ENCODE data around the gene TRMT1.

The TRMT1 gene

GRCh38 chr19:13095393-13095784 lies 21.2 kb downstream of the TRMT1 start:
- no peaks in the 10 kb centered on the region for H3K9me3 ChIP-seq (ENCODE audit: control insufficient read depth, low read length)
- H3K36me3 ChIP-seq (ENCODE audit: control insufficient read depth, insufficient read depth, low read length) = no peaks in the 10 kb centered on the region
- peak overlapping the region; percentile 13 for H3K27ac ChIP-seq (ENCODE audit: insufficient read depth, low read depth, low read length, poor library complexity, severe bottlenecking)
- peaks cover 32% of the 10 kb centered on the region for H3K4me1 ChIP-seq (ENCODE audit: control insufficient read depth, insufficient read depth, low read length)
- peaks cover 95% of the 10 kb centered on the region for H3K27me3 ChIP-seq (ENCODE audit: control insufficient read depth, insufficient read depth, low read length, poor library complexity, severe bottlenecking)
- H3K4me3 ChIP-seq (ENCODE audit: insufficient read depth, low read depth, low read length) = peak overlapping the region; percentile 34
- WGBS, 2 experiments = 0 to 1% methylated on average over 25 of the region's 25 CpGs

DNA sequence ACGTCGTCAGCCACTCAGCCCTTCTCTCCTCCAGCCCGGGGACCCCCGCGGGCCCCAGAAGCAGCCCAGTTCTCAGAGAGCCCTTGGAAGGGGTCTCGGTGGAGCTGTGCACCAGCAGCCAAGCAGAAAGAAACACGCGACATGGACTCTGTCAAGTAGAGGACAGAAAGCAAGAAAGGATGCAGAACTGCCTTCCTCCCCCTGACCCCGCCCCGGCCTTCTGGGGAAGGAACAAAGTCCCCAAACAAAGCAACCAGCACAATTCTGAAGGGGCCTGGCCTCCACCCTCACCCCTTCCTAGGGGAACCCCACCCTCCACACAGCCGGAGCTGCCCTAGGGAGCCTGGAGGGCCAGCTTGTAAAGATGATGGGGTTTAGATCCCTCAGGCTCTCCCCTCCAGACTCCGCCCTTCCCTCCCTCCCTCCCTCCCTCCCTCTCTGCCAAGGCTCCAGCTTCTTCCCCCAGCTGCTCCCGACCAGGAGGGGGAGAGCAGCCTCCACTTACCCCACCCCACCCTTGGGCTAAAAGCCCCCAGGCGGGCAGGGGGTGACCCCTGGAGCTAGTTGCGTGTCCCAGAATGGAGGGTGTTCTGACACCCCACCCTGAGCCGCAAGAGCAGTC lies 21.7 kb downstream of the TRMT1 start:
- Histone ChIP-seq H3K27me3 (ENCODE audit: control insufficient read depth, insufficient read depth, low read length, poor library complexity, severe bottlenecking) (peaks cover 95% of the 10 kb centered on the region), H3K4me1 (ENCODE audit: control insufficient read depth, insufficient read depth, low read length) (peaks cover 32% of the 10 kb centered on the region), H3K27ac (ENCODE audit: insufficient read depth, low read depth, low read length, poor library complexity, severe bottlenecking) (peak overlapping the region; percentile 13), H3K36me3 (ENCODE audit: control insufficient read depth, insufficient read depth, low read length) (no peaks in the 10 kb centered on the region), H3K4me3 (ENCODE audit: insufficient read depth, low read depth, low read length) (peak overlapping the region; percentile 34), H3K9me3 (ENCODE audit: control insufficient read depth, low read length) (no peaks in the 10 kb centered on the region)
- 4% methylated on average over 16 of the region's 16 CpGs for WGBS, 2 experiments

DNA sequence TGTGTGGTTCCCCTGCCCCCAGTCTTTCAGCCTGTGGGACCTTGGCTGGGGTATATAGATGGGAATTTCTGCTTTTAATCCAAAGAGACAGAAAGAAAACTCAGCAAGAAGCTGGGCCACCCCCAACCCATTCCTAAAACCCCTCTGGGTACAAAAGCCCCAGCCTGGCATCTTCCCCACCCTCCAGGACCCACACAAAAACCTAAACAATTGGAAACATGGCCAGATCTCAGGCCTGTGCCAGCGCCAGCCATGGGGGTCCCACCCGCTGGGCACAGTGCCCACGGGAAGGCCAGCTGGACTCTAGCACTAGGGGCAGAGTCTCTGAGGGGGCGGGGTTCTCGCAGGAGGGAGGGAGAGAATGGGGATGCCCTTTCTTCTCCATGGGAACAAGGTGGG lies 22.4 kb downstream of the TRMT1 start:
- Histone ChIP-seq H3K27ac (ENCODE audit: insufficient read depth, low read depth, low read length, poor library complexity, severe bottlenecking) (no peak overlapping the region), H3K36me3 (ENCODE audit: control insufficient read depth, insufficient read depth, low read length) (no peaks in the 10 kb centered on the region), H3K27me3 (ENCODE audit: control insufficient read depth, insufficient read depth, low read length, poor library complexity, severe bottlenecking) (peaks cover 93% of the 10 kb centered on the region), H3K4me3 (ENCODE audit: insufficient read depth, low read depth, low read length) (no peak overlapping the region), H3K4me1 (ENCODE audit: control insufficient read depth, insufficient read depth, low read length) (peaks cover 32% of the 10 kb centered on the region), H3K9me3 (ENCODE audit: control insufficient read depth, low read length) (no peaks in the 10 kb centered on the region)
- 21 to 27% methylated on average over 5 of the region's 5 CpGs for WGBS, 2 experiments

DNA sequence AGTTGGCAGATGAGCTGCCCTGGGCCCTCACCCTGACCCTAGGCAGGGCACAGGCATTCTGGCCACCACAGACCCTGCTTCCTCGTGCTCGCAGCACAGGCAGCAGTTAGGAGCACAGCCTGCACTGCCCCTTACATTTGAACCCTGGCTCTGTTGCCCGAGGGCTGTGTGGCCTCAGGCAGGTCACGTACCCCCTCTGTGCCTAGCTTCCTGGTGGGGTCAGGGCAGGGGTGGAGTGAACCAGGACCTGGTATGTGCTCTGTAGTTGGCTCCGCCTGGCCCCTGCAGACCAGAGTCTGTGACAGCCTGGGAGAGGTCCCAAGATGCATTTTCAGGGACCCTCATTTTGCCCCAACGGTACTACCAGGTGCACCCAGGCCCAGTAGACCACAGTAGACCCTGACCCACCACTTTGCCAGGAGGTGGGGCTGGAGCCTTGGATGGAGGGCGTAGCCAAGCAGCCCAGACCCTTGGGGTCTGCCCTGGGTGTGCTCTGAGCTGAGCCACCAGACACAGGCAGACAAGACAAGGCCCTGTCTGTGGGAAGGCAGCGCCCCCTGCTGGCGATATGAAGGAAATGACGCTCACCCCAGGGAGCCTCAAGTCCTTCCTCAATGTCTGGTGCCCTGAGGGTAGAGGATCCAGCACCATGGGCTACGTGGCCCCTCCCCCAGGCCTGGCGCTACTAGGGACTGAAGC lies 23.0 kb downstream of the TRMT1 start:
- Histone ChIP-seq H3K36me3 (ENCODE audit: control insufficient read depth, insufficient read depth, low read length) (no peaks in the 10 kb centered on the region), H3K9me3 (ENCODE audit: control insufficient read depth, low read length) (no peaks in the 10 kb centered on the region), H3K27ac (ENCODE audit: insufficient read depth, low read depth, low read length, poor library complexity, severe bottlenecking) (no peak overlapping the region), H3K4me1 (ENCODE audit: control insufficient read depth, insufficient read depth, low read length) (peaks cover 32% of the 10 kb centered on the region), H3K4me3 (ENCODE audit: insufficient read depth, low read depth, low read length) (no peak overlapping the region), H3K27me3 (ENCODE audit: control insufficient read depth, insufficient read depth, low read length, poor library complexity, severe bottlenecking) (peaks cover 87% of the 10 kb centered on the region)
- WGBS, 2 experiments = 43 to 44% methylated on average over 12 of the region's 12 CpGs

GRCh38 chr19:13092606-13093235 lies 23.8 kb downstream of the TRMT1 start:
- H3K27ac ChIP-seq (ENCODE audit: insufficient read depth, low read depth, low read length, poor library complexity, severe bottlenecking) = no peak overlapping the region
- peaks cover 32% of the 10 kb centered on the region for H3K4me1 ChIP-seq (ENCODE audit: control insufficient read depth, insufficient read depth, low read length)
- WGBS, 2 experiments = 93% methylated on average over 14 of the region's 14 CpGs
- no peaks in the 10 kb centered on the region for H3K9me3 ChIP-seq (ENCODE audit: control insufficient read depth, low read length)
- peaks cover 79% of the 10 kb centered on the region for H3K27me3 ChIP-seq (ENCODE audit: control insufficient read depth, insufficient read depth, low read length, poor library complexity, severe bottlenecking)
- no peak overlapping the region for H3K4me3 ChIP-seq (ENCODE audit: insufficient read depth, low read depth, low read length)
- no peaks in the 10 kb centered on the region for H3K36me3 ChIP-seq (ENCODE audit: control insufficient read depth, insufficient read depth, low read length)

- peaks cover 32% of the 10 kb centered on the region for H3K4me1 ChIP-seq (ENCODE audit: control insufficient read depth, insufficient read depth, low read length)
Measured at GRCh38 chr19:13092158-13092543, 24.4 kb downstream of the TRMT1 start.

GRCh38 chr19:13091400-13092157 lies 25.0 kb downstream of the TRMT1 start:
- H3K4me3 ChIP-seq (ENCODE audit: insufficient read depth, low read depth, low read length) = no peak overlapping the region
- H3K27ac ChIP-seq (ENCODE audit: insufficient read depth, low read depth, low read length, poor library complexity, severe bottlenecking) = no peak overlapping the region
- no peaks in the 10 kb centered on the region for H3K9me3 ChIP-seq (ENCODE audit: control insufficient read depth, low read length)
- H3K27me3 ChIP-seq (ENCODE audit: control insufficient read depth, insufficient read depth, low read length, poor library complexity, severe bottlenecking) = peaks cover 71% of the 10 kb centered on the region
- H3K36me3 ChIP-seq (ENCODE audit: control insufficient read depth, insufficient read depth, low read length) = no peaks in the 10 kb centered on the region
- H3K4me1 ChIP-seq (ENCODE audit: control insufficient read depth, insufficient read depth, low read length) = peaks cover 32% of the 10 kb centered on the region
- 26 to 29% methylated on average over 25 of the region's 25 CpGs for WGBS, 2 experiments

More at GRCh38 chr19:13092158-13092543, 24.4 kb downstream of the TRMT1 start:
- 79 to 88% methylated on average over 2 of the region's 2 CpGs for WGBS, 2 experiments
- Histone ChIP-seq H3K27ac (ENCODE audit: insufficient read depth, low read depth, low read length, poor library complexity, severe bottlenecking) (no peak overlapping the region), H3K9me3 (ENCODE audit: control insufficient read depth, low read length) (no peaks in the 10 kb centered on the region), H3K4me3 (ENCODE audit: insufficient read depth, low read depth, low read length) (no peak overlapping the region), H3K27me3 (ENCODE audit: control insufficient read depth, insufficient read depth, low read length, poor library complexity, severe bottlenecking) (peaks cover 73% of the 10 kb centered on the region), H3K36me3 (ENCODE audit: control insufficient read depth, insufficient read depth, low read length) (no peaks in the 10 kb centered on the region)

DNA sequence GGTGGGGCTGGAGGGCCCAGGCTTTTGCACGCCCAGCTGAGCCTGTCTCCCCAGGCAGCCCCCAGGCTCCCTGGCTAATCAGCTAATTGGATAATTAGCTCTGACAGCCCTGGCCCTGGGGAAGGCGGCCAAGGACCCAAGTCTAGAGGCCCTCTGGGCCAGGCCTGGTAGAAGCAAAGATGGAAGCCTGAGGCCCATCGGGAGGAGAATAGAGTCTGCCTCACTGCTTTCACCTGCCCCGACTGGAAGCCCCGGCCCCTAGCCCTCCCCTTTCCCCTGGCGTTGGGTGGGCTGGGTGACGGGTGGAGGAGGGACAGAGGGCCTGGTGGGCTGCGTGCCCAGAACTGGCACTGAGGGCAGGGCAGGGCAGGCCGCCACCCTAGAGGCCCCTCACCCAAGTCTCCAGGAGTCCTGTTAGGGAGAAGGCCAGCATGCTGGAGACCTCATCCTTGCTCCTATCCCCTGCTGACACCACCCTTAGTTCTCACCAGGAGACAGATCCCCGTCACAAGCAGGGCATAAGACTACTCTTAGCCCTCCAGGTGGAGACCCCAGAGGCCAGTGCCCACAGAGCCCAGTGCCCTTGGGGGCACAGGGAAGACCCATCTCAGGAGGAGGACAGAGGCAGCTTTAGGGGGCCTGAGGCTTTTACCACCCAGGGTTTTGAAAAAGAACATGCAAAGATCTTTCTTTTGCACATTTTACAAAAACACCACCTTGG lies 25.9 kb downstream of the TRMT1 start:
- 86 to 88% methylated on average over 10 of the region's 10 CpGs for WGBS, 2 experiments
- peaks cover 62% of the 10 kb centered on the region for H3K27me3 ChIP-seq (ENCODE audit: control insufficient read depth, insufficient read depth, low read length, poor library complexity, severe bottlenecking)
- H3K36me3 ChIP-seq (ENCODE audit: control insufficient read depth, insufficient read depth, low read length) = no peaks in the 10 kb centered on the region
- H3K4me1 ChIP-seq (ENCODE audit: control insufficient read depth, insufficient read depth, low read length) = peaks cover 36% of the 10 kb centered on the region
- H3K4me3 ChIP-seq (ENCODE audit: insufficient read depth, low read depth, low read length) = no peak overlapping the region
- H3K9me3 ChIP-seq (ENCODE audit: control insufficient read depth, low read length) = no peaks in the 10 kb centered on the region
- no peak overlapping the region for H3K27ac ChIP-seq (ENCODE audit: insufficient read depth, low read depth, low read length, poor library complexity, severe bottlenecking)

- Histone ChIP-seq H3K9me3 (ENCODE audit: control insufficient read depth, low read length) (no peaks in the 10 kb centered on the region), H3K27ac (ENCODE audit: insufficient read depth, low read depth, low read length, poor library complexity, severe bottlenecking) (no peak overlapping the region), H3K27me3 (ENCODE audit: control insufficient read depth, insufficient read depth, low read length, poor library complexity, severe bottlenecking) (peaks cover 55% of the 10 kb centered on the region), H3K4me3 (ENCODE audit: insufficient read depth, low read depth, low read length) (no peak overlapping the region), H3K36me3 (ENCODE audit: control insufficient read depth, insufficient read depth, low read length) (no peaks in the 10 kb centered on the region), H3K4me1 (ENCODE audit: control insufficient read depth, insufficient read depth, low read length) (peaks cover 30% of the 10 kb centered on the region)
- WGBS, 2 experiments = 90 to 92% methylated on average over 12 of the region's 12 CpGs
Measured at GRCh38 chr19:13089857-13090507, 26.6 kb downstream of the TRMT1 start.

Data from ectodermal cell (in vitro differentiated cells).